ENCODE measurements around the gene OBSCN.

Gene OBSCN

DNA sequence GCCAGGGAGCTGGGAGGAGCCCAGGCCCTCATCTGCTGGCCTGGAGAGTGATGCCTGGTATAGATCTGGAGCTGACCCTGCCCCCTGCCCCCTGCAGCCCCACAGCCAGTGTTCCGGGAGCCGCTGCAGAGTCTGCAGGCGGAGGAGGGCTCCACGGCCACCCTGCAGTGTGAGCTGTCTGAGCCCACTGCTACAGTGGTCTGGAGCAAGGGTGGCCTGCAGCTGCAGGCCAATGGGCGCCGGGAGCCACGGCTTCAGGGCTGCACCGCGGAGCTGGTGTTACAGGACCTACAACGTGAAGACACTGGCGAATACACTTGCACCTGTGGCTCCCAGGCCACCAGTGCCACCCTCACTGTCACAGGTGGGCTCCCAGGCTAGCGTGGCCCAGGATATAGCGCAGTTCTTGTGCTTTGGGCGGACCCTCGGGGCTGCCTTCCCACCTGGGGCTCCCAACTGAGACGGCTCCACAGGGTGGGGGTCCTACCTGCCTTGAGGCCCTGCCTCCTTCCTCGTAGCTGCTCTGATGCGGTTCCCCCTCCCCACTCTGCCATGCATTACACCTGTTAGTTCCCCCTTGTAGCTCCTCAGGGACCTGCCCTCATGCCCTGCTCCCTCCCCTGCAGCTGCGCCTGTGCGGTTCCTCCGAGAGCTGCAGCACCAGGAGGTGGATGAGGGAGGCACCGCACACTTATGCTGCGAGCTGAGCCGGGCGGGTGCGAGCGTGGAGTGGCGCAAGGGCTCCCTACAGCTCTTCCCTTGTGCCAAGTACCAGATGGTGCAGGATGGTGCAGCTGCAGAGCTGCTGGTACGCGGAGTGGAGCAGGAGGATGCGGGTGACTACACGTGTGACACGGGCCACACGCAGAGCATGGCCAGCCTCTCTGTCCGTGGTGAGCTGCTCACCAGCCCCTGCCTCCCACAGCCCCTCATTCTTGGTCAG, 98.7 kb downstream of the OBSCN start:
- no peak for TF ChIP-seq EZH2 (IDR thresholded peaks at IDR 0.05; ENCODE audit: borderline replicate concordance, low read length)
- TF ChIP-seq, protein P1, sequence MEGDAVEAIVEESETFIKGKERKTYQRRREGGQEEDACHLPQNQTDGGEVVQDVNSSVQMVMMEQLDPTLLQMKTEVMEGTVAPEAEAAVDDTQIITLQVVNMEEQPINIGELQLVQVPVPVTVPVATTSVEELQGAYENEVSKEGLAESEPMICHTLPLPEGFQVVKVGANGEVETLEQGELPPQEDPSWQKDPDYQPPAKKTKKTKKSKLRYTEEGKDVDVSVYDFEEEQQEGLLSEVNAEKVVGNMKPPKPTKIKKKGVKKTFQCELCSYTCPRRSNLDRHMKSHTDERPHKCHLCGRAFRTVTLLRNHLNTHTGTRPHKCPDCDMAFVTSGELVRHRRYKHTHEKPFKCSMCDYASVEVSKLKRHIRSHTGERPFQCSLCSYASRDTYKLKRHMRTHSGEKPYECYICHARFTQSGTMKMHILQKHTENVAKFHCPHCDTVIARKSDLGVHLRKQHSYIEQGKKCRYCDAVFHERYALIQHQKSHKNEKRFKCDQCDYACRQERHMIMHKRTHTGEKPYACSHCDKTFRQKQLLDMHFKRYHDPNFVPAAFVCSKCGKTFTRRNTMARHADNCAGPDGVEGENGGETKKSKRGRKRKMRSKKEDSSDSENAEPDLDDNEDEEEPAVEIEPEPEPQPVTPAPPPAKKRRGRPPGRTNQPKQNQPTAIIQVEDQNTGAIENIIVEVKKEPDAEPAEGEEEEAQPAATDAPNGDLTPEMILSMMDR (IDR thresholded peaks at IDR 0.05; ENCODE audit: low read length), result no peak
- Histone ChIP-seq H3K36me3 (ENCODE audit: insufficient read depth, low read length) (no peaks in the 10 kb centered on the region), H3K9me2 (ENCODE audit: low read depth, low read length) (no peaks in the 10 kb centered on the region), H3K27me3 (ENCODE audit: insufficient read depth, low read length) (no peaks in the 10 kb centered on the region; the same call in 1 of the 2 replicates), H3F3A (ENCODE audit: insufficient read depth, low read length) (no peaks in the 10 kb centered on the region), H4K20me1 (ENCODE audit: insufficient read depth, low read length) (no peaks in the 10 kb centered on the region), H3K4me1 (ENCODE audit: insufficient read depth, low read length, severe bottlenecking) (no peaks in the 10 kb centered on the region), H3K27ac (ENCODE audit: low read depth, low read length, poor library complexity, severe bottlenecking) (no peak overlapping the region), H2AFZ (ENCODE audit: low read length) (no peak overlapping the region), H3K9me3 (ENCODE audit: low read length) (peaks cover 11% of the 10 kb centered on the region), H3K4me2 (ENCODE audit: low read length) (no peak overlapping the region), H3K79me2 (ENCODE audit: insufficient read depth, low read length) (no peaks in the 10 kb centered on the region), H3K4me3 (ENCODE audit: low read depth, low read length, poor library complexity, severe bottlenecking) (no peak overlapping the region), H3K9ac (ENCODE audit: low read length) (no peak overlapping the region)

DNA sequence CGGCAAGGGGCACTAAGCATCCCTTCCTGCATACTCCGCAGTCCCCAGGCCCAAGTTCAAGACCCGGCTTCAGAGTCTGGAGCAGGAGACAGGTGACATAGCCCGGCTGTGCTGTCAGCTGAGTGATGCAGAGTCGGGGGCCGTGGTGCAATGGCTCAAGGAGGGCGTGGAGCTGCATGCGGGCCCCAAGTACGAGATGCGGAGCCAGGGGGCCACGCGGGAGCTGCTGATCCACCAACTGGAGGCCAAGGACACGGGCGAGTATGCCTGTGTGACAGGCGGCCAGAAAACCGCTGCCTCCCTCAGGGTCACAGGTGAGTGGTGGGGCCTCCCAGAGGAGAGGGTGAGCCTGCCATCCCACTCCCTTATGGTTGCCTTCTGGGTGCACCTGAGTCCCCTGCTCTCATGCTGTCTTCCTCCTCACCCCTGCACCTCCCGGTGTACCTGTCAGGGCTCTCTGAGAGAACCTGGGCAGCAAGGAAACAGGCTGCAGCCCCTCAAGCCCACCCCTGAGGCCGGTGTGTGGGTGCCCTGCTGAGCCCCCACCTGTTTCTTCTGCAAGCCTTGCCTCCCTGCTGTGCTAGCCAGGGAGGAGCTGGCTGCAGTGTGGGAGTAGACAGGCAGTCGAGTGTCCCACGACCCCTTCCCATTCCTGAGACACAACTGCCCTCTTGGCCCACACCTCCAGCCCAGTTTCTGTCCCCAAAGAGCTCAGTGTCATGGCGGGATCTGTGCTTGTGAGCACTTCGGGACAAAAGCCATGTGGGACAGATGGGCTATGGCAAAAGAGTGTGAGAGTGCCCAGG, 99.6 kb downstream of the OBSCN start:
- Histone ChIP-seq H3K79me2 (ENCODE audit: insufficient read depth, low read length) (no peaks in the 10 kb centered on the region), H3K9me3 (ENCODE audit: low read length) (peaks cover 2% of the 10 kb centered on the region; the same call in 1 of the 2 replicates), H3F3A (ENCODE audit: insufficient read depth, low read length) (no peaks in the 10 kb centered on the region), H3K27ac (ENCODE audit: low read depth, low read length, poor library complexity, severe bottlenecking) (no peak overlapping the region), H3K9ac (ENCODE audit: low read length) (no peak overlapping the region), H3K36me3 (ENCODE audit: insufficient read depth, low read length) (no peaks in the 10 kb centered on the region), H3K4me1 (ENCODE audit: insufficient read depth, low read length, severe bottlenecking) (no peaks in the 10 kb centered on the region), H3K4me2 (ENCODE audit: low read length) (no peak overlapping the region), H4K20me1 (ENCODE audit: insufficient read depth, low read length) (no peaks in the 10 kb centered on the region), H2AFZ (ENCODE audit: low read length) (no peak overlapping the region), H3K4me3 (ENCODE audit: low read depth, low read length, poor library complexity, severe bottlenecking) (no peak overlapping the region), H3K27me3 (ENCODE audit: insufficient read depth, low read length) (no peaks in the 10 kb centered on the region), H3K9me2 (ENCODE audit: low read depth, low read length) (no peaks in the 10 kb centered on the region)
- TF ChIP-seq EZH2 (IDR thresholded peaks at IDR 0.05; ENCODE audit: borderline replicate concordance, low read length), result no peak
- TF ChIP-seq, protein P1 (IDR thresholded peaks at IDR 0.05; ENCODE audit: low read length), result no peak

GRCh38 chr1:228308085-228308601, 100.3 kb downstream of the OBSCN start:
- no peaks in the 10 kb centered on the region for H3F3A ChIP-seq (ENCODE audit: insufficient read depth, low read length)
- H3K27me3 ChIP-seq (ENCODE audit: insufficient read depth, low read length), result no peaks in the 10 kb centered on the region
- no peak for TF ChIP-seq EZH2 (IDR thresholded peaks at IDR 0.05; ENCODE audit: borderline replicate concordance, low read length)
- TF ChIP-seq, protein P1 (IDR thresholded peaks at IDR 0.05; ENCODE audit: low read length), result no peak

More at GRCh38 chr1:228308085-228308601, 100.3 kb downstream of the OBSCN start:
- Histone ChIP-seq H3K27ac (ENCODE audit: low read depth, low read length, poor library complexity, severe bottlenecking) (no peak overlapping the region), H2AFZ (ENCODE audit: low read length) (no peak overlapping the region), H3K79me2 (ENCODE audit: insufficient read depth, low read length) (no peaks in the 10 kb centered on the region), H3K4me1 (ENCODE audit: insufficient read depth, low read length, severe bottlenecking) (no peaks in the 10 kb centered on the region), H3K36me3 (ENCODE audit: insufficient read depth, low read length) (no peaks in the 10 kb centered on the region), H3K9me3 (ENCODE audit: low read length) (no peaks in the 10 kb centered on the region), H3K9me2 (ENCODE audit: low read depth, low read length) (no peaks in the 10 kb centered on the region), H3K4me3 (ENCODE audit: low read depth, low read length, poor library complexity, severe bottlenecking) (no peak overlapping the region), H3K4me2 (ENCODE audit: low read length) (no peak overlapping the region), H3K9ac (ENCODE audit: low read length) (no peak overlapping the region), H4K20me1 (ENCODE audit: insufficient read depth, low read length) (no peaks in the 10 kb centered on the region)
